NCI-H2196 (cell line): Measurements from ENCODE around the gene NAB1.
"Not testable (repeated sequence)": the region's sequence is repeated elsewhere in the genome, so short reads cannot be mapped to it uniquely, and the experiment has no call there.

Source experiments
- DNase-seq: peaks from one replicate; lab custom pipeline; 2025; ENCODE audit not compliant: unreplicated experiment; lab: John Stamatoyannopoulos, UW

NAB1 gene, protein sequence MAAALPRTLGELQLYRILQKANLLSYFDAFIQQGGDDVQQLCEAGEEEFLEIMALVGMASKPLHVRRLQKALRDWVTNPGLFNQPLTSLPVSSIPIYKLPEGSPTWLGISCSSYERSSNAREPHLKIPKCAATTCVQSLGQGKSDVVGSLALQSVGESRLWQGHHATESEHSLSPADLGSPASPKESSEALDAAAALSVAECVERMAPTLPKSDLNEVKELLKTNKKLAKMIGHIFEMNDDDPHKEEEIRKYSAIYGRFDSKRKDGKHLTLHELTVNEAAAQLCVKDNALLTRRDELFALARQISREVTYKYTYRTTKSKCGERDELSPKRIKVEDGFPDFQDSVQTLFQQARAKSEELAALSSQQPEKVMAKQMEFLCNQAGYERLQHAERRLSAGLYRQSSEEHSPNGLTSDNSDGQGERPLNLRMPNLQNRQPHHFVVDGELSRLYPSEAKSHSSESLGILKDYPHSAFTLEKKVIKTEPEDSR

GRCh38 chr2:190649035-190649797 lies at the start of gene NAB1:
Gene NAB1 (plus strand): TSS chr2:190649083. CDS start chr2:190659177, 10,094 bp downstream.
- DNase-seq, result peak; percentile 56

DNA sequence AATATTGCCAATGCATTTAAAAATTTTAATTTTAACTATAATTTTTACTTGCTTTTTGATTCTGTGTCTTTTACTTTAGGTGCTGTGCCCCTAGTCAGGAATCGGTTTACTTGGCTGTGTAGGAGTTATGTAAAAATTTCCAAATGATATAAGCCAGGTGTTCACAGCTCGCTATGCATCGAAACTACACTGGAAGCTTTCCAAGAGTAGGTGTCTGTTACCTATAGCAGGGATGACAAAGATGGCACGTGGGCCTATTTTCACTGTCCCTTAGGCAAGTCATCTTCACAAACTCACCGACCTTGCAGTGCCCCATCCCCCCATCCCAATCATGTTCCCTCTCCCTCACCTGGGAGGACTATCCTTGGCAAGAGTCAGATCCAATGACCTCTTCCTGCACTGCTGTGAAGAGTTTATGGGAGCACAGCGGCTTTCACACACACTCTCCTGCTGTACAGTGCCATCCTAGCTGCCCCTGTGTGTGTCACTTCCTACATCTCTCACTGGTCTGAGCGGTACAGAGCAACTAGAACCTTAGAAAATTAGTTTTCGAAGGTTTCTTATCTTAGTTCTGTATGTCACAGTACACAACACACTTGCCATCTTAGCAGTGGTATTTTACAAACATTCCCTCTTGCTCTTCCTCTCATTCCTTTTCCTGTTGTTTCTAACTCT lies 49.2 kb upstream of the NAB1 start:
- DNase-seq, result no peak

DNA sequence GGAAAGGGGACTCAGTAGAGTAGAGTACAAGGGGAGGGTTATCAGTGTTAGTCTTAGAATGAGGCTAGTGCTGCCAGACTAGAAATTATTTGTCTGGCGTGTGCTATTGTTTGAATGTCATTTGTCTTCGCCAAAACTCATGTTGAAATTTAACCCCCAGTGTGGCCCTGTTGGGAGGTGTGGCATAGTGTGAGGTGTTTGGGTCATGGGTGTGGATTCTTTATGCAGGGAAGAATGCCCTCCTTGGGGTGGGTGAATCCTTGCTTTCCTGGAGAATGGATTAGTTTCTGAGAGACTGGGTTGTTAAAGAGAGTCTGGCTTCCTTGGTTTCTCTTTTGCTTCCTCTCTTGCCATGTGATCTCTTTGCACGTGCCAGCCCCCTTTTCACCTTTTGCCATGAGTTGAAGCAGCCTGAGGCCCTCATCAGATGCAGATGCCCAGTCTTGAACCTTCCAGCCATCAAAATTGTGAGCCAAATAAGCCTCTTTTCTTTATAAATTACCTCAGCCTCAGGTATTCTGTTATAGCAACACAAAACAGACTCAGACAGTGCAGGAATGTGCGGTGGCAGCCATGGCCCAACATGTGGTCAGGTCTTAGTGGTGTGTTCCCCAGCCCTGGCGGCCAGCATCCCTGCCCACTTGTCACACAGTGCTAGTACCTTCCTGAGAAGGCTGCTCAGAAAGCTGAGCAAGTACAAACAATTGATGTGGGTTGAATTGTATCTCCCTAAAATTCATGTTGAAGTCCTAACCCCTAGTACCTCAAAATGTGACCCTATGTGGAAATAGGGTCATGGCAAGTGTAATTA lies 48.4 kb upstream of the NAB1 start:
- DNase-seq, result no peak

DNA sequence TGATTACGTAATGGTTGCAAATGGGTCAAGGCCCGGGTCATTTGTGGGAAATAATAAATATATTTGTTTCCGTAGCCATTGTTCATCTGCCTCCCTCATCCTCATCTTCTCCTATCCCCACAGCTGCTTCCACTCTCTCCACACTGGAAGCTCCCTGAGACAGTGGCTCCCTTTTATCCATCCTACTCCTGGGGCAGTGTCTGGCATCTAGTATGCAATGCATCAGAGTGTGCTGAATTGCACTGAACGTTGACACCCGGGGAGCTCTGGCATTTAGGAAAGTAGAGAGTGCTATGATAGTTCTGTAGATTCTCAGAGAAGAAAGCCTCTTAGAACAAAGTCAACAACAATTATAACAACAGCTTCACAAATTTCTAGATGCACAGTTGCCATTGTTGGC lies 45.5 kb upstream of the NAB1 start:
- DNase-seq, result no peak

DNA sequence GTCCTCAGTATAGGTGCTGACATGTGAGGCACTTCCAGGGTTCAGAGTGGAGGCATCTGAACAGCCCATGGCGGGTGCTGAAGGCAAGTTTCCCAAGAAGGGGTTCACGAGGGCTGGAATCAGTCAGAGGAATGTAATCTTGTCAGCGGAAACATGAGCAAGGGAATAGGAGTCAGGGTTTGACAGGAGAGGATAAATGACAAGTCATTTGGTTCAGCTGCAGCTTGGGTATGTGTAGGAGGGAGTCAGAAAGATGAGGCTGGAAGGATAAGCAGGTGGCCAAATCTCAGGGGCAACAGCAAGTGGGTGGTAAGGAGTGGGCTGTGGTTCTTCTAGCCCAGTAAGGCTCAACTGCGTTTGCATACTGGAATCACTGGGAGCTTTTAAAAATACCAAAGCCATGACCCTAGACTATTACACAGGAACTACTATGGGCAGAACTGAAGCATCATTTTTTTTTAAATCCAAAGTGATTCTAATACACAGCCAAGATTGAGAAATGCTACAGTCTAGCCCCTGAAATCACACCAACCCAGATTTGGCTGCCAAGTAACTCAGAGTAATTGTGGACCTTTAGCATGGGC lies 41.8 kb upstream of the NAB1 start:
- no peak for DNase-seq

GRCh38 chr2:190607657-190608357 lies 41.1 kb upstream of the NAB1 start:
- no peak for DNase-seq

DNA sequence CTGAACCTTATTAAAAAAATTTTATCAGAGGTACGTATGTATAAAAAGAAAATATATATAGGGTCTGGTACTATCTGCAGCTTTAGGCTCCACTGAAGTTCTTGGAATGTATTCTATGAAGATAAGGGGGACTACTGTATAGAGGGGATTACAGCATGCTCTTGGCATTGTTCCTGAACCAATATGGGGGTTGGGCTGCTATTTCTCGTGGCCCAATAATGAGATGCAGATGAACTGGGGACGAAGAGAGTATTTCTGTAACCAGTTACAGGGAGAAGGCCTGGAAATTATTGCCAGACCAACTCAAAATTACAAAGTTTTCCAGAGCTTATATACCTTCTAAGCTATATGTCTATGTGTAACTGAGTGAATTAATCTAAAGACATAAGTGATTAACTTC lies 40.0 kb upstream of the NAB1 start:
- not testable (repeated sequence) for DNase-seq

DNA sequence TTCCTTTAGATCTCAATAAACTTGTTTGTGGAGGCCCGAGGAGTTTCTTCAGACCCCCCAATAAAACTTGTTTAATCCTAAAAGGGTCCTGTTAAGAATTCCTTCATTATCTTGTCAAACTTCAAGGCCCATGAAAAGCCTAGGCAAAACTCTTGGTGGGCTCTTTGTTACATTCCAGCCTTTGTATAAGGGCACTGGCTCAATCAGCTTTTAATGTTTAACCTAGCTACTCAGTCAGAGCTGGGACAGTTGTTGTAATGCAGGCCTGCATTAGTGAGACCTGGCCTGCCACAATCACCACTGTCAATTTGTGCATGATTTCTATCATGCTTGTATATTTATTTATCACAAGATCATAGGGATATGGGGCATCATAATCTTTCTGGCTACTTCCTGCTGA lies 39.5 kb upstream of the NAB1 start:
- not testable (repeated sequence) for DNase-seq

DNA sequence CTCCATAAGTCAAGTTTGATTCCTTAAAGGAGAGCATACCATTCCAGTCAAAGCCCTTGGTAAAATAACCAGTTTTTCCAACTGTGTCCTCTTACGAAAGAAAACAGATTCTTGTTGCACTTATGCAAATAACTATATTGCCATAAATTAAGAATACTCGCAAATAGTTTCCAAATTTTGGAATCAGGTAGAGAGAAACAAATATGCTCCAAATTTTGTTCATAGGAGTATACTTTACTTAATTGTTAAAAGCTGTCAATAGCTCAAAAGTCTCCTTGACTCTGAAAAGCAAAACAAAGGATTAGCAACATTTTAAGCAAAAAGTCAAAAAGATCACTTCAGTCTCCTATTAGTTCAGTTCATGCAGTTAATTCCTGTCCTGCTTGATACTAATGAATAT lies 38.4 kb upstream of the NAB1 start:
- DNase-seq, result not testable (repeated sequence)

GRCh38 chr2:190615555-190616200 lies 33.2 kb upstream of the NAB1 start:
- DNase-seq, result no peak

GRCh38 chr2:190618030-190618429 lies 30.9 kb upstream of the NAB1 start:
- no peak for DNase-seq

GRCh38 chr2:190625691-190626090 lies 23.2 kb upstream of the NAB1 start:
- DNase-seq, result no peak

- no peak for DNase-seq
Observed at GRCh38 chr2:190626641-190627210, 22.2 kb upstream of the NAB1 start.

GRCh38 chr2:190627448-190628412 lies 21.2 kb upstream of the NAB1 start:
- DNase-seq, result no peak

- DNase-seq, result no peak
Observed at GRCh38 chr2:190628591-190629319, 20.1 kb upstream of the NAB1 start.

- no peak for DNase-seq
Observed at GRCh38 chr2:190634381-190634780, 14.5 kb upstream of the NAB1 start.

DNA sequence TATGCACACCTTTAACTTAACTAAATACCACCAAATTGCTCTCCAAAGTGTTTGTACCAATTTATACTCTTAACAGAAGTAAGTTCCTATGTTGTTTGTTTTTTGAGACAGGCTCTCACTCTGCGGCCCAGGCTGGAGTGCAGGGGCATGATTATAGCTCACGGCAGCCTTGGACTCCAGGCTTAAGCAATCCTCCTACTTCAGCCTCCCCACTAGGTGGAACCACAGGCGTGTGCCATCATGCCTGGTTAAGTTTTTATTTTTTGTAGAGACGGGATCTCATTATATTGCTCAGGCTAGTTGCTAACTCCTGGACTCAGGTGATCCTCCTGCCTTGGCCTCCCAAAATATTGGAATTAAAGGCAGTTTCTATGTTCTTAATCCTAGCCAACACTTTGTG lies 13.1 kb upstream of the NAB1 start:
- DNase-seq, result no peak
